Erythroblast (primary cell): ENCODE data around the gene HCFC1.

Source experiments
- GATA1 ChIP-seq: IDR thresholded peaks from 2 replicates; pipeline ENCODE4 v1.6.1; 2011; ENCODE audit warnings: low read depth, mild to moderate bottlenecking, control low read depth, low read length, moderate library complexity
- POLR2A ChIP-seq: IDR thresholded peaks from 2 replicates; pipeline ENCODE4 v1.6.1; 2011; ENCODE audit warnings: mild to moderate bottlenecking, low read length

GRCh38 chrX:153948847-153949805, 22.5 kb downstream of the HCFC1 start:
- TF ChIP-seq POLR2A (no peak), GATA1 (no peak)
